ENCODE data around the gene MEIS1. TPM values are rescaled to one million over a fixed set of nuclear protein-coding genes. Genes with fewer than 3 reads are reported as not detected.

MEIS1 gene
- total and polyA plus RNA-seq, 7 experiments from 2014 or later: 0.05 to 5.6 (median 0.56) TPM; not detected in 4

DNA sequence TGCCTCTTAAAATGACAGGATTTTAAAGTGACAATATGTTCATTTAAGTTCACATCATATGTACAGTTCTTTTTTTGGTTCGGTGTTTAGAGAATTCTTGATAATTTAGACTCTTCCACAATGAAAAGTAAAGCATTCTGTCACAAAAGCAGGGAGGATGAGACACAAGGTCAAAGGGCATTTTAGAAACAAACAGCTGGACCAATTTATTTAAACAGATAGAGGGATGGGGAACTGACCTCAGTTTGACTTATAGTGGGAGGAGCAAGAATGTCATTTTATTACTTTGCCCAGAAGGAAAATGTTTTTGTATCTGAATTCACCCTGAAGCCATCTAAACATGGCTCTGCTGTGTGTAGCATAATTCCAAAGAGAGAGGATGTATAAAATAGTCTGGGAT lies 128.5 kb downstream of the MEIS1 start:
- ChIA-PET CTCF (no interaction called here), POLR2A (no interaction called here)
- Mint-ChIP-seq H3K36me3 (no peaks in the 10 kb centered on the region), H3K4me1 (no peaks in the 10 kb centered on the region), H3K27ac (no peak overlapping the region), H3K9me3 (peaks cover 0 to 5% (median 0%) of the 10 kb centered on the region in 11 donors), H3K27me3 (peaks cover 7 to 18% (median 10%) of the 10 kb centered on the region in 5 donors), H3K4me3 (no peak overlapping the region)
- no peaks in the 10 kb centered on the region for H3K4me1 ChIP-seq (ENCODE audit: control insufficient read depth in 2 of 2, insufficient read depth in 2 of 2, low read length in 2 of 2)
- H3K36me3 ChIP-seq (ENCODE audit: control insufficient read depth in 2 of 3, insufficient read depth in 3 of 3, low read length in 3 of 3): no peaks in the 10 kb centered on the region
- no peak overlapping the region for H3K27ac ChIP-seq (ENCODE audit: low read depth, low read length)
- H3K9me3 ChIP-seq (ENCODE audit: control insufficient read depth in 2 of 3, low read length in 3 of 3): no peaks in the 10 kb centered on the region
- ATAC-seq: no peak
- no peaks in the 10 kb centered on the region for H3K27me3 ChIP-seq (ENCODE audit: control insufficient read depth in 2 of 2, insufficient read depth in 2 of 2, low read length in 2 of 2)
- no peak overlapping the region for H3K4me3 ChIP-seq (ENCODE audit: low read length)
- intact Hi-C loops (cut with micrococcal nuclease): no loop called here
- DNase-seq: no peak

DNA sequence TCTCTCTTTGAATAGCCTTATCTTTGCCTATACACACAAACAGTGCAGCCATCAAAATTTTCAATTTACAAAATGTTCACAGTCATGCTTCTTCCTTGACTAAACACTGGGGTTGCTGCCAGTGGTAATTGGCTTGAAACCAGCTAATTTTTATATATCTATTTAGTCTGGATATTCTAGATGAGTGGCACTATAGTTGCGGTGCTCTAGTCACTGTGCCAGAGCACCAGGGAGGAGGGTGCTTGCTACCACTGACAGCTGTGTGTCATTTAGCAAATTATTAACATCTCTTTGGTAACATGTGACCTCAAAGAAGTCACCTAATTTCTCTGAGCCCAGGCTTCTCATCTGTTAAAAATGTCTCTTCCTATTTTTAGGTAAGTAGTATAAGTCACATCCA lies 130.4 kb downstream of the MEIS1 start:
- Mint-ChIP-seq H3K4me1 (no peaks in the 10 kb centered on the region), H3K4me3 (no peak overlapping the region), H3K27ac (no peak overlapping the region), H3K9me3 (peaks cover 0 to 5% (median 0%) of the 10 kb centered on the region in 11 donors), H3K36me3 (no peaks in the 10 kb centered on the region), H3K27me3 (peaks cover 10 to 22% (median 13%) of the 10 kb centered on the region in 5 donors)
- Histone ChIP-seq H3K27me3 (ENCODE audit: control insufficient read depth in 2 of 2, insufficient read depth in 2 of 2, low read length in 2 of 2) (no peaks in the 10 kb centered on the region), H3K4me1 (ENCODE audit: control insufficient read depth in 2 of 2, insufficient read depth in 2 of 2, low read length in 2 of 2) (no peaks in the 10 kb centered on the region), H3K9me3 (ENCODE audit: control insufficient read depth in 2 of 3, low read length in 3 of 3) (no peaks in the 10 kb centered on the region), H3K27ac (ENCODE audit: low read depth, low read length) (no peak overlapping the region), H3K36me3 (ENCODE audit: control insufficient read depth in 2 of 3, insufficient read depth in 3 of 3, low read length in 3 of 3) (no peaks in the 10 kb centered on the region), H3K4me3 (ENCODE audit: low read length) (no peak overlapping the region)
- intact Hi-C loops (cut with micrococcal nuclease): no loop called here
- CTCF ChIA-PET: no interaction called here
- DNase-seq (no peak), ATAC-seq (no peak)
- POLR2A ChIA-PET: no interaction called here

DNA sequence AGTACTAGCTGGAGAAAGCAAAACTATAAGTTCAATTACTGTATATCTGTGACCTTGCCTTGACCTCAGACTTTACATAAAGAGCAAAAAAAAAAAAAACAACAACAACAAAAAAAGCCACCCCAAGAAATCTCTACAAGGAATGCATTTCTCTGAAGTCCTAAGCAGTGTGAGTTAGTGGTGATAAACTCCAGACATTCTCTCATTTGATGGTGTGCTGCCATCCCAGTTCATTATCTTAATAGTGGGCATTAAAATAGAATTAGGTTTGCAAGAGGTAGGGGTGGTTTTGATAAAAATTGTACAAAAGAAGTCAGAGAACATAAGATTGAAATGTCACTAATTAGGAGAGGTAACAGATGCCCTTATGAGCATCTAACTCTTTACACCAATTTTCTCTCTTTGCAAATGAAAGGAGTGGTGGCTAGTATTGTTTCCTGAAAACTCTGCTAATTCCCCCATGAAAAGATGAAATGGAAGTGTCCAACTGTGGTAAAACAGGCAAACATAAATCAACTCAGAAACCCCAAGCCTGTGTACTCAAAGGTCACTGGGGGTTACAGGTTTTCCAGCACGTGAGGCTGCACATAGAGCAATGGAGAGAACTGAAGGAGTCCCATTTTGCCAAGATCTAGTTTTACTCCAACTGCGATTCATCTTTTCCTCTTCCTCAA lies 131.9 kb downstream of the MEIS1 start:
- Mint-ChIP-seq H3K9me3 (peaks cover 0 to 5% (median 0%) of the 10 kb centered on the region in 11 donors), H3K27me3 (peaks cover 12 to 20% (median 16%) of the 10 kb centered on the region in 5 donors), H3K4me3 (no peak overlapping the region), H3K36me3 (no peaks in the 10 kb centered on the region), H3K27ac (no peak overlapping the region), H3K4me1 (no peaks in the 10 kb centered on the region)
- no peaks in the 10 kb centered on the region for H3K4me1 ChIP-seq (ENCODE audit: control insufficient read depth in 2 of 2, insufficient read depth in 2 of 2, low read length in 2 of 2)
- no peaks in the 10 kb centered on the region for H3K9me3 ChIP-seq (ENCODE audit: control insufficient read depth in 2 of 3, low read length in 3 of 3)
- intact Hi-C loops (cut with micrococcal nuclease): no loop called here
- H3K4me3 ChIP-seq (ENCODE audit: low read length): no peak overlapping the region
- peaks cover 0 to 1% of the 10 kb centered on the region in 2 donors for H3K27me3 ChIP-seq (ENCODE audit: control insufficient read depth in 2 of 2, insufficient read depth in 2 of 2, low read length in 2 of 2)
- ChIA-PET POLR2A (no interaction called here), CTCF (no interaction called here)
- no peaks in the 10 kb centered on the region for H3K36me3 ChIP-seq (ENCODE audit: control insufficient read depth in 2 of 3, insufficient read depth in 3 of 3, low read length in 3 of 3)
- DNase-seq (no peak), ATAC-seq (no peak)
- H3K27ac ChIP-seq (ENCODE audit: low read depth, low read length): no peak overlapping the region

DNA sequence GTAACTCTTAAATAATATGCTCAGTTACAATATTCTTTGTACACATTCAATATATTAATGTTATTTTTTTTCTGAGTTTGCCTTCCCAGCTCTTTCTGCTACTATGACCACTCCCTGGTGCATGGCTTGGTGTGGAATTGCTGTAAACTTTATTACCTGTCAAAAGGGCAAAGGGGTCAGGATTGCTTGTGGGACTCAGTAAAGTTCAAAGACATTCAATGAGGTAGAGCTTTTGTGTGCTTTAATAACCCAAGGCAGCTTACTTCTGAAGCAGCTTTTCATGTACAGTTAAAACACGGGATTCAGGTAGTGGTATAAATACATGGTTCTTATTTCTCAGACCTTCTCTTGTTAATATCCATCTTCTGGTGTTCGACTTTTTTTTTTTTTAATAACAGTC lies 132.8 kb downstream of the MEIS1 start:
- intact Hi-C loops (cut with micrococcal nuclease): no loop called here
- Histone ChIP-seq H3K4me3 (ENCODE audit: low read length) (no peak overlapping the region), H3K27me3 (ENCODE audit: control insufficient read depth in 2 of 2, insufficient read depth in 2 of 2, low read length in 2 of 2) (peaks cover 0 to 6% of the 10 kb centered on the region in 2 donors), H3K27ac (ENCODE audit: low read depth, low read length) (no peak overlapping the region), H3K4me1 (ENCODE audit: control insufficient read depth in 2 of 2, insufficient read depth in 2 of 2, low read length in 2 of 2) (no peaks in the 10 kb centered on the region), H3K36me3 (ENCODE audit: control insufficient read depth in 2 of 3, insufficient read depth in 3 of 3, low read length in 3 of 3) (no peaks in the 10 kb centered on the region), H3K9me3 (ENCODE audit: control insufficient read depth in 2 of 3, low read length in 3 of 3) (no peaks in the 10 kb centered on the region)
- Mint-ChIP-seq H3K4me1 (no peaks in the 10 kb centered on the region), H3K4me3 (no peak overlapping the region), H3K27ac (no peak overlapping the region), H3K27me3 (peaks cover 14 to 23% (median 20%) of the 10 kb centered on the region in 5 donors), H3K36me3 (no peaks in the 10 kb centered on the region), H3K9me3 (peaks cover 0 to 5% (median 0%) of the 10 kb centered on the region in 11 donors)
- ChIA-PET CTCF (no interaction called here), POLR2A (no interaction called here)
- ATAC-seq: no peak
- DNase-seq: no peak

GRCh38 chr2:66568650-66569300 lies 133.8 kb downstream of the MEIS1 start:
- Histone ChIP-seq H3K4me3 (ENCODE audit: low read length) (no peak overlapping the region), H3K36me3 (ENCODE audit: control insufficient read depth in 2 of 3, insufficient read depth in 3 of 3, low read length in 3 of 3) (no peaks in the 10 kb centered on the region), H3K4me1 (ENCODE audit: control insufficient read depth in 2 of 2, insufficient read depth in 2 of 2, low read length in 2 of 2) (no peaks in the 10 kb centered on the region), H3K9me3 (ENCODE audit: control insufficient read depth in 2 of 3, low read length in 3 of 3) (no peaks in the 10 kb centered on the region), H3K27ac (ENCODE audit: low read depth, low read length) (no peak overlapping the region), H3K27me3 (ENCODE audit: control insufficient read depth in 2 of 2, insufficient read depth in 2 of 2, low read length in 2 of 2) (peaks cover 0 to 6% of the 10 kb centered on the region in 2 donors)
- no peak for ATAC-seq
- intact Hi-C loops (cut with micrococcal nuclease): no loop called here
- H3K4me3 Mint-ChIP-seq: no peak overlapping the region
- no peaks in the 10 kb centered on the region for H3K4me1 Mint-ChIP-seq
- CTCF ChIA-PET: no interaction called here
- H3K36me3 Mint-ChIP-seq: no peaks in the 10 kb centered on the region
- POLR2A ChIA-PET: no interaction called here
- peaks cover 0 to 5% (median 0%) of the 10 kb centered on the region in 11 donors for H3K9me3 Mint-ChIP-seq
- peaks cover 15 to 24% (median 20%) of the 10 kb centered on the region in 5 donors for H3K27me3 Mint-ChIP-seq
- DNase-seq: no peak
- H3K27ac Mint-ChIP-seq: no peak overlapping the region

GRCh38 chr2:66569321-66569851 lies 134.5 kb downstream of the MEIS1 start:
- H3K36me3 Mint-ChIP-seq: no peaks in the 10 kb centered on the region
- peaks cover 0 to under 1% (median 0%) of the 10 kb centered on the region in 7 donors for H3K4me1 Mint-ChIP-seq
- ATAC-seq (peak; percentile 32), DNase-seq (no peak)
- H3K9me3 Mint-ChIP-seq: peaks cover 0 to 5% (median 0%) of the 10 kb centered on the region in 11 donors
- no peak overlapping the region for H3K4me3 Mint-ChIP-seq
- ChIA-PET CTCF (no interaction called here), POLR2A (no interaction called here)
- Histone ChIP-seq H3K27me3 (ENCODE audit: control insufficient read depth in 2 of 2, insufficient read depth in 2 of 2, low read length in 2 of 2) (peaks cover 0 to 6% of the 10 kb centered on the region in 2 donors), H3K9me3 (ENCODE audit: control insufficient read depth in 2 of 3, low read length in 3 of 3) (no peaks in the 10 kb centered on the region), H3K36me3 (ENCODE audit: control insufficient read depth in 2 of 3, insufficient read depth in 3 of 3, low read length in 3 of 3) (no peaks in the 10 kb centered on the region), H3K4me1 (ENCODE audit: control insufficient read depth in 2 of 2, insufficient read depth in 2 of 2, low read length in 2 of 2) (no peaks in the 10 kb centered on the region), H3K27ac (ENCODE audit: low read depth, low read length) (no peak overlapping the region), H3K4me3 (ENCODE audit: low read length) (no peak overlapping the region)
- H3K27me3 Mint-ChIP-seq: peaks cover 19 to 28% (median 23%) of the 10 kb centered on the region in 5 donors
- intact Hi-C loops (cut with micrococcal nuclease): no loop called here
- H3K27ac Mint-ChIP-seq: no peak overlapping the region

Measured in naive thymus-derived CD4-positive, alpha-beta T cell (primary cell).